Measurements from ENCODE around the gene BAAT.
"Not testable (repeated sequence)": the region's sequence is repeated elsewhere in the genome, so short reads cannot be mapped to it uniquely, and the experiment has no call there.

BAAT gene

DNA sequence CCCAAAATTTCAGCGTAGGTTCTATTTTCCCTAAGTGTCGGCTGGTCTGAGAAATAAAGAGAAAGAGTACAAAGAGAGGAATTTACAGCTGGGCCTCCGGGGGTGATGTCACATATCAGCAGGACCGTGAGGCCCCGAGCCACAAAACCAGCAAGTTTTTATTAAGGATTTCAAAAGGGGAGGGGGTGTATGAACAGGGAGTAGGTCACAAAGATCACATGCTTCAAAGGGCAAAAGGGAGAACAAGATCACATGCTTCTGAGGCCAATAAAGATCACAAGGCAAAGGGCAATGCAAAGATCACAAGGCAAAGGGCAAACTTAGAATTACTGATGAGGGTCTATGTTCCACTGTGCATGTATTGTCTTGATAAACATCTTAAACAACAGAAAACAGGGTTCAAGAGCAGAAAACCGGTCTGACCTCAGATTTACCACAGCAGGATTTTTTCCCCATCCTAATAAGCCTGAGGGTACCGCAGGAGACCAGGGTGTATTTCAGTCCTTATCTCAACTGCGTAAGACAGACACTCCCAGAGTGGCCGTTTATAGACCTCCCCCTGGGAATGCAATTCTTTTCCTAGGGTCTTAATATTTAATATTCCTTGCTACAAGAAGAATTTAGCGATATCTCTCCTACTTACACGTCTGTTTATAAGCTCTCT lies at the start of gene BAAT:
Gene BAAT (minus strand): TSS at position 134 of the 664 bp plus-strand sequence. CDS start 13,602 bp downstream, outside the sequence.
- DNase-seq, result not testable (repeated sequence)

DNA sequence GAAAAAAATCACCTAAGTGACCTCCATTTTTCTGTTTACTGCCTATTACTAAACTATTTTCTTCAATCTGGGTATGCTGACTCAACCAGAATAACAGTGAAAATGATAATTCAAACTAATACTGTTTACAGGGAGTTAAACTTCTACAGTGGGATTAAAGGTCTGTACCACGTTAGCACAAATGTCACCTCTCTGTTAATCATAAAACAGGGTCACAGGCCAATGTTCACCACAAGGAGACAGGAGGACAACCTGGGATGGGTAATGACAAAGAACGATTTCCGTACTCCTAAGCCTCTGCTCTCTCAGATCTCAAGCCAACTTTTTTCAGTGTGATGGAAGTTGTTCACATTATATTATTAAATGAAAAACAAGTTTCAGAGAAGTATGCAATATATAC lies 48.4 kb upstream of the BAAT start:
- no peak for DNase-seq

DNA sequence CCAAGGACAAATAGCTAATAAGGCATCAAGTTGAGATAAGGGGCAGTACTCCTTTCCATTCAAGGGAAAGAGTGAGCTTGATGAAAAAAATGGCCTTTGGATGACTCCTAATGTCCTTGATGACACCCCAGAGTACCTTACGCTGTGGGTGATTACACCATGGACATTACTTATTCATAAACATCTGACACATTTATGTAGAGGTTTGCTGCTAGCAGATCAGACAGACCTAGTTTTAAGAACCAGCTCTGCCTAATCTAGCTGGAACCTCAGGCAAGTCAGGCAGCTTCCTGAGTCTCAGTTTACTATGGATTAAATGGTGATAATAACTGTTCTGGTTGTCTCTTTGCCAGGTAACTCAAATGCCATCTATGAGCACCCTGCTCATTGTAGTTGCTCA lies 47.9 kb upstream of the BAAT start:
- DNase-seq, result no peak

DNA sequence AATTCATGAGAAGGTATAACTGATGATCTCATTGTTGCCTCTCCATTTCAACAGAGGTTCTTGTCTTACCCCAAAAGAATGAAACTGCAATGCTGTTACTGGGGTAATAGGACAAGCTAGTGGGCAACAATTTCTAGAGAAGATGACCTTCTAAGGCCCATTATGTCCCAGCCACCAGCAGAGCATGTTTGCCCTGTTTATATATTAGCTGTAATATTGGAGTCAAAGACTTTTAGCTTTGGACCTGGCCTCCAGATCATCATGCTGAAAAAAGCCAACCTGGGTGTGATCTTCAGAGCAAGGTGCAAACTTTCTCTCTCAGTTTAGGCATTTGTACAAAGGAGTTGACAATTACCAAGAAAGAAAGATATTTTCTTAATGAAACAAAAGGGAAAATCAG lies 47.4 kb upstream of the BAAT start:
- no peak for DNase-seq

DNA sequence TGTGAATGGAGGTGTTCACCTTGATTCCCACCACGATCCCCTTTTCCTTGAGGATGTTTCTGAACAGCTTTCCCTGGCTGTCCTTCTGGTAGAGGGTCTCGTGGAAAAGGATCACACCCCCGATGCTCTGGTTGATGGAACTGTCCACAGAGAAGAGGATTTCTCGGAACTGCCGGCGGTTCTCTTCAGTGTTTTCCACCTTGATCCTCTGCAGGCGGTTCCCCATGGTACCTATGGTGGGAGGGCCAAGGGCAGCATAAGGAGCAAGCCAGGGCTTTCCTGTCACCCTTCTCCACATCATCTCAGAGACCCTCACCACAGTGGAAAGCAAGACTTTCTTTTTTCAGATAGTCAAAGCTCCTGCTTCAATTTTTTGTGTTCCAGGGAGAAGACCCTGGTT lies 44.9 kb upstream of the BAAT start:
- no peak for DNase-seq

DNA sequence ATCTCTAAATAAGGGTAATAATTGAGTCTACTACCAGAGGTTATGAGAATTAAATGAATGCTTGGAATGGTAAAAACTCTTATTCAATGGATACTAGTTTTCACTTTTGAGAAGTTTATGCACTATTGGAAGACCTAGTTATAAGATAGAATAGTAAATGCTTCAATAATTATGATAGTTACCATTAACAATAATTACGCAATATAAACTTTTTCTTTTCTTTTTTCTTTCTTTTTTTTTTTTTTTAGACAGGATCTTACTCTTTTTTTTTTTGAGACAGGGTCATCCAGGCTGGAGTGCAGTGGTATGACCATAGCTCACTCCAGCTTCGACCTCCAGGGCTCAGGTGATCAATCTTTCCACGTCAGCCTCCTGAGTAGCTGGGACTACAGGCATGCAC lies 44.1 kb upstream of the BAAT start:
- no peak for DNase-seq

DNA sequence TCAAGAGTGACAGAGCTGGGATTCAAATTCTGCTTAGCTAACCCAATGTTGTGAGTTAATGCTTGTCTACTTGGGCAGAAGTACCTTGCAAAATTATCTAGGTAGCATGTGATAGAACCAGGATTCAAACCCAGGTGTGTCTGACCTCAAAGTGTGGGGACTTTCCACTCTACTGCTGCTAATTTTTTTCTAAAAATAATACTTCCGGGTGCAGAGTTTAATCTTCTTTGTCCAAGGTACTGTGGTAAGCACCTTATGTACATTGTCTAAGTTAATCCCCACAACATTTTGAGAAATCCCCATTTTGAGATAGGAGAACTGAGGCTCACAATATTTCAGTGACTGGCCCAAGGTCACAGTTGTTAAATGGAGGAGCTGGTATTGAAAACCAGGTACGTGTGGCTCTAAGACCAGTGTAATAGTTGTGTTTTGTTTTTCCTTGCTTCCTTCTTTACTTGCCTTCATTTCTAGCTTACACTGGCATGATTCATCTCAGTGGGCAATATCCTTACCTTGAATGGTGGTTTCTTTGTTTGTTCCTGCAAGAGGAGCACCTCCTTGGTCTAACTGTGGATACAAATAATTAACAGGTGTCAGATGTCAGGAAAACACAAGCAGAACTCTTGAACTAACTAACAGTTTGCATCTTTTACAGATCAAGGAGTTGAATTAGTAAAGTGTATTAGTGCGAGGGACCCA lies 43.3 kb upstream of the BAAT start:
- DNase-seq, result no peak

DNA sequence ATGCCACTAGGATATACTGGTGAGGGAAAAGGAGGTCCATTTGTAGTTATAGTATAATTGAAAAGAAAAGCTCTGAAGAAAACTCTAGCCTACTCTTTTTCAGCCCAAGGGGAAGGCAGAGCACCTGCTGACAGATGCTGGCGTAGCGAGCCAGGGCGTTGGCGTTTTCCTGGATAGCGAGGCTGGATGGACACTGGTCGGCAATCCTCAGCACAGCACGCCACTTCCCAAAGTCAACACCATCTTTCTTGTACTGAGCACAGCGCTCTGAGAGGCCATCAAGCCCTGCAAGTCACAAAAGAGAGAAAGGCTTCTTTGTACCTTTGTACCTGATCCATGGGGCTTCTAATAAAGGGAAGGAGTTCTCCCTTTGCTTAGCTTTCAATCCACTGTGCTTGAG lies 42.6 kb upstream of the BAAT start:
- DNase-seq, result no peak

DNA sequence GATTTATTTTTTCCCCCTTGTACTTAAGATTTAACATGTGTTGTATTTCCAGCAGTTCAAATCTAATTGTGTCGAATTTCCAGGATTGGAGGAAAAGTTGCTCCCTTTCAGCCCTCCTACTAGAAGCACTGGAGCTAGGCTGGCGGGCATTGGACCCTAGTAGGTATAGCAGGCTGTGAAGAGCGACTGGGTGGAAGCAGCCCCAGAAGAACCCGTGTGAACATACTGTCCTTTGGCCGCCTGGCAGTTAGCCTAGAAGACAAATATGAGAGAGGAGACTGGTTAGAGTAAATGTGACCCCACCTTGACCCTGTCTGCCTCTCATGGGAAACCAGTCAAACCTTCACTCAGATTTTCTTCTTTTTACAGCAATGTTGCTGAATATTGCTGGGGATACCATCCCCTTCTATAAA lies 36.9 kb upstream of the BAAT start:
- no peak for DNase-seq

DNA sequence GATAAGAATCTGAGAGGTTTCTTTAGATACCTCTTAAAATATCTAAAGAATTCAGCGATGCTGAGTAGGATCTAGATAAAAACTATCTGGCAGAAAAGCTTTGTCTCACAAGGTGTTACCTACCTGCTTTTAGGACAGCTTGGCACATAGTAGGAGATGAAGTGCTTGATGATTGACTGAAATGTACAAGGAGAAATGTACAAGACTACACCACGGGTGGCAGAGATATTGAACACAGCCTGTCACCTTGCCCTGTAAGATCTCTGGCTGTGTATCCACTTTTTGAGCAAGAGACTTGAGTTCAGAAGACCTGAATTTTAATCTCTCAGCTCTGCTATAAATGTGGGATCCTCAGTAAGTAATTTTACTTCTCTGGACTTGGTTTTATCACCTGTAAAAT lies 35.1 kb upstream of the BAAT start:
- DNase-seq, result no peak

DNA sequence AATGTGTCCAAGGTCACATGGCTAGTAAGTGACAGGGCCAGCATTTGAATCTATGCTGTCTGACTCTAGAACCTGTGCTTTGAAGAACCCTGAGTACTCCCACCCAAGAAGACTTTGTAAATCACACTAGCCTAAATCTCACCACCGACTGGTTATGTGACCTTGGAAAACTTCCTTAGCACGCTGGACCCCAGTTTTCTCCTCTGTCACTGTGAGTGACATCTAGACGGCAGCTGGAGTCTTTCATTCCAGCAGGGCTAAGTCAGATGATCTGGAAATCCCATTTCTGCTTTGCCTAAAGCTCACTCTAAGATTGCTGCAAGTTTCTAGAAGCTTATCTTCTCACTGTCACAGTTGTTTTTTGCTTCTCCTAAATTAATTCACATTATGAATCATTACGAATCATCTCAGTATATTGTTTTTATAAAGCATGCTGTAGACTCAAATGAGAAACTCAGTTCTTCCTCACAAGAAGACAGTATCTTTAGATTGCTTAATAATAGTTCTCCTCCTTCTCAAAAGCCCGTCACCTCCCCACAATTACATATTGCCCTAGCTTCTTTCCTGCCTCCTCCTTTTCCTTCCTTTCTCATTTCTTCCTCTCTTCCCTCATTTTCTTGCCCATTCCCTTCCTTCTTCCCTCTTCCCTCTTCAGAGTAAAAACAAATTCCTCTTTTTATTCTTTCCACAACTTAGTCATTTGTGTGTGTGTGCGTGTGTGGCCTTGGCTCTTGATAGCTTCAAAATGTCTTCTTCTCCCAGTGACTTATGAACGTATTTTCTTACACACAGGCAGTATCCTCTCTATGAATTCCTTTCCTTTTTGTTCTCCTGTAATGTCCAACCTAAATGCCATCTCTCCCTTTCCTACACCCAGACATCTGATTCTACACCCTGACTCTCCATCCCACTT lies 34.0 kb upstream of the BAAT start:
- DNase-seq, result no peak

DNA sequence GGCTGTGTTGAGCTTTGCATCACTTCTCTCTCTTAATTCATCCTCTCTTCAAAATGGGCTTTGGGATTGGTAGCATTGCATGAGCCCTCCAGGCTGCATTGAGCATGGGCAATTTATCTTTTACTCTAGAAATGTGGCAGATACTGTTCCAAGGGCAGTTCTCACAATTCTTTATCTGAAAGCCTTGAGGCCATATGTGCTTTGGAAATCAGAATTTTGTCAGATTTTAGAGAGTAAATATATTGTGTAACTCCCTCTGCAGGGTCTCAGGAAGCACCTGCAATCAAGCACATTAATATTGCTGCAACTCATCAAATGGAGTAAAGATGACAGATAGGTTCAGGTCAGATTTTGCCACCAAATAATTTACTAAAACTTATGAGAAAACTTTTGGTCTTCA lies 33.2 kb upstream of the BAAT start:
- no peak for DNase-seq

DNA sequence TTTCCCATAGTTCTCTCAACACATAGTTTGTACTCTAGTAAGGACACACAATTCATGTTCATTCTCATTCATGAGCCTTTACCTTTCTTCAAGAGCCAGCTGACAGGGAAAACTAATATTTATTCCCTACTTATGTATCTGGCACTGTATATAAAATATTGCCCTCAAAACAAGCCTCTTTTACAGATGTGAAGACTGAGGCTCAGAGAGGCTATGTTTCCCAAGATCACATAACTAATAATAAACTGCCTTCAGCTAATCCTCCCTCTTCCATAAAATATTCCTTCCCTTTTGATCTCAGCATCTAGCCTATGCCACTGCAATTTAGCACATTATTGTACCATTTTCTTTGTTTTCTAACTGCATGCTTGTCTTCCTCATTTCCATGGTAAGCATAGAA lies 32.6 kb upstream of the BAAT start:
- no peak for DNase-seq

DNA sequence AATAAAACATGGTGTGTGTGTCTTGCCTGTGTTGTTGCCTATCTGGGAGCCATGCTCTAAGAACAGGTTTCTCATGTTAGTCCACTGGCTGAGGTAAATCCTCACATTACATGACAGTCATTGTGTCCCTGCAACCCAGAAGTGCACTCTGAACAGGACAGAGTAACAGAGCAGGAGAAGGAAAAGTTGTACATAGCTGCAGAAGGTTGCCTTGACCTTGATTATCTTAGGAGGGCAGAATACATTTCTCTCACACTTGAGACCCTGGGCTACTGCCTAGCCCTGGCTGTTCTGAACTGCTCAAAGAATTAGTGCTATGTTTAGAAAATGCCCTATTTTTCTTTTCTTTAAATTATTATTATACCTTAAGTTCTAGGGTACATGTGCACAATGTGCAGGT lies 30.8 kb upstream of the BAAT start:
- DNase-seq, result no peak

DNA sequence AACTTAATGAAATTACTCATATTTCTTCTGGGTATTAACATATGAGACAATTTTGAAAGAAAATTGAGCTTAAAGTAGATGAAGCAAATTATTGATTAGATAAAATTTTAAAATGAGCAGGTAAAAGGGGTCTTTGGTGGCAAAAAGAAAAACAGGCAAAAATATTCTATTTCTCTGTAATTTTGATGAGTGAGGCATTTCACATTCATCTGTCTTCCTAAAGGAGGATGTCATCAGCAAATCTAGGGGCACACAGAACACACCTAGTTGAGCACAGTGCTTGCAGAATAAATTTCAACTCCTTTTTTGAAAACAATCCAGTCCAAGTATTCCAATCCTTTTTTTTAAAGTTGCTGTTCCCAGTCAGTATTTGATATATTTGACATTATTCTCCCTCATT lies 30.0 kb upstream of the BAAT start:
- DNase-seq, result no peak

DNA sequence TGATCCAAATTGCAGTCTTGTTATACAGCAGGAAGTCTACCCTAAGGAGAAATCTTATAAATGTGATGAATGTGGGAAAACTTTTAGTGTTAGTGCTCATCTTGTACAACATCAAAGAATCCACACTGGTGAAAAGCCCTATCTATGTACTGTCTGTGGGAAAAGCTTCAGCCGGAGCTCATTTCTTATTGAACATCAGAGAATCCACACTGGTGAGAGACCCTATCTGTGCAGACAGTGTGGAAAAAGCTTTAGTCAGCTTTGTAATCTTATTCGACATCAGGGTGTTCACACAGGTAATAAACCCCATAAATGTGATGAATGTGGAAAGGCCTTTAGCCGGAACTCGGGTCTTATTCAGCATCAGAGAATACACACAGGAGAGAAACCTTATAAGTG lies 24.3 kb upstream of the BAAT start:
- DNase-seq, result no peak

DNA sequence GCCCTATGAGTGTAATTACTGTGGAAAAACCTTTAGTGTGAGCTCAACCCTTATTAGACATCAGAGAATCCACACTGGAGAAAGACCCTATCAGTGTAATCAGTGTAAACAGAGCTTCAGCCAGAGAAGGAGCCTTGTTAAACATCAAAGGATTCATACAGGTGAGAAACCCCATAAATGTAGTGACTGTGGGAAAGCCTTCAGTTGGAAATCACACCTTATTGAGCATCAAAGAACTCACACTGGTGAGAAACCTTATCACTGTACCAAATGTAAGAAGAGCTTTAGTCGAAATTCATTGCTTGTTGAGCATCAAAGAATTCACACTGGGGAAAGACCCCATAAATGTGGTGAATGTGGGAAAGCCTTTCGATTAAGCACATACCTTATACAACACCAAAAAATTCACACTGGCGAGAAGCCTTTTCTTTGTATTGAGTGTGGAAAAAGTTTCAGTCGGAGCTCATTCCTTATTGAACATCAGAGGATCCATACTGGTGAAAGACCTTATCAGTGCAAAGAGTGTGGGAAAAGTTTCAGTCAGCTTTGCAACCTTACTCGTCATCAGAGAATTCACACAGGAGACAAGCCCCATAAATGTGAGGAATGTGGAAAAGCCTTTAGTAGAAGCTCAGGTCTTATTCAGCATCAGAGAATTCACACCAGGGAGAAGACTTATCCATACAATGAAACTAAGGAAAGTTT lies 23.7 kb upstream of the BAAT start:
- DNase-seq, result no peak

DNA sequence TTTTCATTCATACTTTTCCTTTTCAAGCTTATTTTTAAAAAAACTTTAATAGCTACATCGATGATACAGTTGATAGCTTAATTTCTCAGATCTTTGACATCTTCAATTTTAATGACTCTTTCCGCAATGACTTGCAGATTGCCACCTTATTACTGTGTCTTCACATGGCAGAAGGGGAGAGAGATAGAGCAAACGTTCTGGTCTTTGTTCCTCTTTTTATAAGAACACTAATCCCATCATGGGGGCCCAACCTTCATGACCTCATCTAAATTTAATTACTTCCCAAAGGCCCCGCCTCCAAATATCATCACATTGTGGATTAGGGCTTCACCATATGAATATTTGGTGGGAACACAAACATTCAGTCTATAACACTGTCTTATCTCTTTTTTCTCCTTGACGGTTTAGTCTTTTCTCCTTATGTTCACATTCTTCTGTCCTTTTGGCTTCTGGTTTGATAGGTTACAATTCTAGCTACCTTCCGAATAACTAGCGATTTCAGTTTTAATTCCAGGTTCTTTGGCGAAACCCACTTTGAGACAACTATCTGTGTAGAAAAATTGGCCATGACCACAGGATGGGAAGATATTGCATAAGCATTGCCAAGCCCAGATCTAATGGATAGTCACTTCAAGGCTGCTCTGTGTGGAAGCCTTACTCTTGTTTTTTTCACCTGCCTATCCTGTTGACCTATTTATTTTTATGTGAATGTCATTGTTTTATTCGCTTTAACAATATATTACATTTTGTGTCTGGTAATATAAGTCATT lies 18.9 kb upstream of the BAAT start:
- DNase-seq, result no peak

DNA sequence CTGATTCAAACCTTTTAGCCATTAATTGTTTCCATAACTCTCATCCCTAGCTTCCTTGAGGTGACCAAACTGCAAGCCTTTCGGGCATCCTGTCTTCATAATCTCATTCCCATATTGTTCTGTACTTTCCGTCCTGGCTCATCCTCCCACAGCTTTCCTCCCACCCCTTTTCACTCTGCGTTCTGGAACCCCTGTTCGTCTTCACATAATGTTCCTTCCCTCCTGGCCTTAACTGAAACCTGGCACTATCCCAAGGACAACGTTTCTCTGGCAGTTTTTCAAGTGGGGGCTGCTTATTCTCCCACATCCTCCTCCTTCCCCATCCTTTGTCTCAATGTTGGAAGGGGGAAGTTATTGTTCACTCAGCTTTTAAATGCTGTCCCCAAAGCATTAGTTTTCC lies 15.3 kb upstream of the BAAT start:
- DNase-seq, result no peak

DNA sequence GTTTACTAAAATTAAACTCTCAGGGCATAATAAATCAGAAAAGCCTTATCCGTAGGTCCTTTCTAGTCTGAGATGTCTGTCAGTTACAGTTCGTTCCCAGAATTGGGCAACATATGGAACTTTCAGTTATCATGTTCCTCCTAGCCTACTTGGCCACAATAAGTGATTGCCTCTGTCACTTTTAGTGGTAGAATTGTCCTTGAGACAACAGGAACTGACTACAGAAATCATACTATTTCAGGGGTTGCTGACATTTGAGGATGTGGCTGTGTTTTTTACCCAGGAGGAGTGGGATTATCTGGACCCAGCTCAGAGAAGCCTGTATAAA lies 14.8 kb upstream of the BAAT start:
- no peak for DNase-seq

DNA sequence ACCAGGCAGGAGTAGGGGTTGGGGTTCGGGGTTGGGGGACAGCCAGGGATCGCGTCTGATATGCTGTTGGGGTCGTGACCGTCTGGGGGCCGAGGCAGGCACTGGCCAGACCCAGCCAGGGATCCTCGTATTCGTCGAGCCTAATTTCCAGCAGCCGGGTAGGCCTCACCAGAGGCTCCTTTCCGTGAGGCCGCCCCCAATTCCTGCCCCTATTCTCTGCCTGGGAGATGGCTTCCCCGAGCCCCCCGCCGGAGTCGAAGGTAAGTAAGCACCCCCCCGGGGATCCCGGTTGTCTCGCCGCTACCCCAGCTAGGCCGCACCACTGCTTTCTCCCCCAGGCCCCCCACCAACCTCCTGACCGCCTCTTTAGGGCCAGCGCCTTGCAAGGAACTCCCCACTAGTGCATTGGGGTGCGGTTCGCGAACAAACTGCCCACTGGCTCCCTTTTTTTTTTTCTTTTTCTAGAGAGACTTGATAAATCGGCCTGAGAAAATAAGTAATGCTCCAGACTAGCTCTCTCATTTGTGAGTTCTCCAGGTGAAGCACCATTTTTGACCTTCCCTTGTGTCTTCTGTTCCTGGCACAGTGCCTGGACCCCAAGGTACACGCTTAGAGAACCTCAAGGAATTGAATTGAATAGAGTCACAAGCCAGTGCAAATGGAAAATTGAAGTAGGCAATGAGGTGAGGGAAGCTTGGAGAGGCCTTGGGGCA lies 14.3 kb upstream of the BAAT start:
- no peak for DNase-seq
